Hematopoietic multipotent progenitor cell treated with erythropoietin and hydrocortisone succinate and interleukin-3 and kit ligand, for 17 days (in vitro differentiated cells): ENCODE data around the gene PRPF19.
A peak's percentile ranks its signal among the peaks of the same experiment; 100 is the strongest.

Source experiments
- DNase-seq: peaks from one replicate; pipeline ENCODE4 v3.0.0-alpha.2; 2015; ENCODE audit warnings: low spot score

PRPF19 gene

DNA sequence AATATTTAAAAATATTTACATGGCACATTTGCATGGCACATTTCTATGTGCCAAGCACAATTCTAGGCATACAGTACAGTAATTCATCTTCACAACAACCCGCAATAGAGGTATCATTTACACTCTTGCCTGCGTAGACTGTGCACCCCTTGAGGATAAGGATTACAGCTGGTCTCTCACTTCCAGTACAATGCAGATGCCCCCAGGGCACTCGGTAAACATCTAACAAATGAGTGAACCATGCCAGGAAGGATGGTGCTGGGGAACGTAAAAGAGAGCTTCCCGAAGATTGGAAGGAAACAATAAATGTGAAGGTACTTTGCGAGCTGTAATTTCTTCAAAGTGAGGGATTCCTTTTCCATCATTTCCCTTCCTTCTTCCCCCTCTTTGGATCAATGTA, 1.3 kb downstream of the PRPF19 start:
- DNase-seq: no peak

DNA sequence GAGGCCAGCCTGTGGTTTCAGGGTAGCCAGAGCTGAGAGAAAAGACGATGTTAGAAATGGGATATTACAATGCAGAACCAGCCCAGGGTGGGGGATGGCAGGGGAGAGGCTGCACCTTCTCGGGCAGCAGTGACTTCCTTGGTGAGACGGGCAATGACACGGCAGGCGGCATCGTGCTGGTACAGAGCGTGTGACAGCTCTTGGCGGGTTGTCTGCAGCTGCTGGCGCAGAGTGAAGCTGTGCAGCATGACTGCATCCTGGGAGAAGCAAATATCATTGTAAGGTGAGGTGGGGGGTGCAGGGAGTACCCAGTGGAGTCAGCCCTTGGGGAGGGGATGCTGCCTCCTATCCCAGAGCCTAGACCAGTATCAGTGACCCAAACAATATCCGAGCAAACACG, 3.8 kb downstream of the PRPF19 start:
- no peak for DNase-seq

DNA sequence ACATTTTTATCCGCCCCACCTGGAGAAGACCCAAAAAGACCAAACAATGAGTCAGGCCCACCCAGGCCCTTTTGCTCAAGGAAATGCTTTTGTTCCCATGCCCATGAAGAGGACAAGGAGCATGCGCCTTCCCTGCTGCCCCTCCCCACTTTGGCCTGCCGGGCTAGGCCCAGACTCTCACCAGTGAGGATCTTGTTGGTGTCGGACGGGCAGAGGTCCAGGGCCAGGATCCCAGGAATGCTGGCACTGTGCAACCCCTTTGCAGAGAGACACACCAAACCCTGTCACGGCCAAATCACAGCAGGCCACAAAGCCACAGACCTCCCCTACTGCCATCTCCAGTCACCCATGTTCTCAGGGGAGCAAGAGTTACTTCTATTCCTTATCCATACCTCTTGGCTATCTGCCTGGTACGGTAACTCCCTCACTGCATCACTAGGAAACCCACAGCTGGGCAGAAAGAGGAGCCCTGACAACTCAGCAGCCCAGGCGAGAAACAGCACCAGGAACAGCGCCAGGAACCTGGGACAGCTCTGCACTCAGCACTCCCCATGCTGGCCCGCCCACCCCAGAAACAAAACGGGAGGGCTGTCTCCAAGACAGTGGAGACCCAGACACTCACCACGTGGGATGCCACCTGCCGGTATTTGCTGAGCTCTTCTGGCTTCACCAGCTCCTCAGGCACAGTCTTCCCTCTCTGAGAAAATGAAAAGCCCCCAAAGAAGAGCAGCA, 5.5 kb downstream of the PRPF19 start:
- no peak for DNase-seq

DNA sequence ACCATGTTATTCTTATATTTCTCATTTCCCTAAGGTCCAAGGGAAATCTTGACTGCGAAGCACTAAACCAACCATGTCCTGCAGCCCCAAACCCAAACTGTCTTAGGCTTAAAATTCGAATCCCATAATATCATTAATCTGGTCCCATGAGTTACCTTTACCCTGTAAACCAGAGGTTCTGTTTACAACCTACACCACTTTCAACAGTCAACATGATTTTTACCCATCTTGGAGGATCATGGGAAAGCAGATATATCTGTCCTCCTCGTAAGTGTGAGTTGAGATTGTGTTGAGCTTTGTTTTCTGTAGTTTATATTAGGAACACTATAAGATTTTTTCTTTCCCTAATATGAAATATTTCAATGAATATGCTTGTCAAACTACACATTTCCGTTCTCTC, 6.4 kb downstream of the PRPF19 start:
- no peak for DNase-seq

DNA sequence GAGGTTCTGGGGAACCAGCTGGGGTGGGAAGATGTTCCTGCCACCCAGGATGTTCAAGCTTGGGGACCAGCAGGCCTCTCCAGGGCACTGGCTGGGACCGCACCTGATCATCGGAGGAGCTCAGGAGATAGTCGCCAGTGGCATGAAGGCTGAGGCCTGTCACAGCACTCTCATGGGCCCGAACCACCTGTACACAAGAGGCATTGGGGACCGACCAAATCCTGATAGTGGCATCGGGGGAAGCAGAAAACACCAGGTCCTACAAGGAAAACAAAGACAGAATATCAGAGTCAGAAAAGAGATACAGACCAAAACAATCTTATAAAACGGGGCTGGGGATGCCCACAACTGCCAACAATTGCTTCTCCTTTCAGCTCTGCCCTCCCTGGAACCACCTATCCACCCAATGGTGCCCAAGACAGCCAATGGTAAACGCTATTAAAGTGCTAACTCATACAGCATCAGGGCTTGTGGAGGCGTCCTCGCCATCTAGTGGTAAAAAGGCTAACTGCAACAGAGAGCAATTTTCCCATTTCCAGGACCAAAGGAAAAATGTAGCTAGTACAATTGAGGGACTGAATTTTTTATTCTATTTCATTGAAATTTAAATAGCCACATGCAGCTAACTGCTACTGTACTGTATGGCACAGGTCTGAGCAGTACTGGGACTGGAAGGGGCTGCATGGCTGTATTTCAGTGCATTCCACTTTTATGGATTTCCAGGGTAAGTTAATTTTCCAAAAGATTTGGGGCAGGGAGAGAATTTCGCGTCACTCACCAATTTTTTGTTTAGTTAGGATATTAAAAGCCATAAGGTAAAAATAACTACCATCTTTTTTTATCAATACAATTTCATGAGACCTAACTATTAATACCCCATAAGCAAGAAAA, 7.1 kb downstream of the PRPF19 start:
- DNase-seq: peak; percentile 89

DNA sequence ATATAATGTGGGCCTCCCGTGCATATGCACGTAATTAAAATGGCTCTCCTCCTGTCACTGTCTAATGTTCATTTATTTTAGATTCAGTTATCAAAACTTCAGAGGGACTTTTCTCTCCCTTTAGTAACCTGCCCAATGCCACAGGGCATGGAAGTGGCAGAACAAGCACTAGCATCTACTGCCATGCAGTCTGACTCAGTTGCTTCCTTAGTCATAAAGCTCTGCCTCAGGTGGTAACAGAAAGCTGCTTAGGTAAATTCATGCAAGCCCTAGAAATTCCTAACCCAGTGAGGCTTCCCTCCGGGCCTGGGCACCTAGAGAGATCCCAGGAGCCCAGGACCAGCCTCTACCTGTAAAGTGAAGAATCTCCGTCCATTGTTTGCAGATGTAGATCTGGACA, 8.9 kb downstream of the PRPF19 start:
- no peak for DNase-seq

DNA sequence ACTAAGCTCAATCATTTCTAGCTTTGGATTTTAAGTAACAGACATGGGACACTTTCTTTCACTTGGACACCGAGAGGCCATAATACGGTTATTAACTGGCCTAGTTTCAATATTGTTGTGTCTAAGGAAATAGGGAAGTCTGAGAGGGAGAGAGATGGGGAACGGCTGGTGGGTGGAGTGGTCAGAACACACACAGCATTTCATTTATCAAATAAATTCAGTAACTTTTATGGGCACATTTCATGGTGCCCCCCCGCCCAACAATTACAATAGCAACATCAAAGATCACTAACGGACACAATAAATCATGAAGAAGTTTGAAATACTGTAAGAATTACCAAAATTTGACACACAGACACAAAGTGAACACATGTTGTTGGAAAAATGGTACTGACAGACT, 10.7 kb downstream of the PRPF19 start:
- no peak for DNase-seq

DNA sequence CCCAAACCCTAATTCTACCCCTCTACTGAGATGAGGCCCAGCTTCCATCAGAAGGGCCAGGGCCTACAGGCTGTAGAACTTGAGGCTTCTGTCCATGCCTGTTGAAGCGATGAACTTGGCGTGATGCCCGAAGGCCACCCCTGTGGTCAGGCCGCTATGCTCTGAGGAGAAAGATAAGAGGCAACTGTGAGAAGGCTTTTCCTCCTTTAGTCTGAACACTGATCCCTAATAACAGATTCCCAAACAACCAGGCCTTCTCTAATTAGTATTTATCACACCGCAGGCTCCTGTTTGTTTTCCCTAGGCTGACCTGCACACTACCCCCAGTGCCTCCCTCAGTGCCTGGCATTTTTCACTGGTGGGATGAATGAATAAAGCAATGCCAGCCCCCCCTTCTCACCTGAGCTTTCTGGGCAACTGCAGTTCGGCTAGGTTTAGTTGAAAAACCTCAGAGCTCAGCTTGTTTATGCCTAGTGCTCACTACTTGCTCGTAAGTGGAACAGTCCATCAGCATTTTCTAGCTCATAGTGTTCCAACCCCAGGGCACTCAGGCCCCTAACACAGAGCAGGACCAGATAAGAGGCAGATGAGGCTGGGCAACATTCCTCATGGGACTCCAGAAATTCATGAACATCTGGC, 15.2 kb downstream of the PRPF19 start:
- DNase-seq: peak; percentile 58

DNA sequence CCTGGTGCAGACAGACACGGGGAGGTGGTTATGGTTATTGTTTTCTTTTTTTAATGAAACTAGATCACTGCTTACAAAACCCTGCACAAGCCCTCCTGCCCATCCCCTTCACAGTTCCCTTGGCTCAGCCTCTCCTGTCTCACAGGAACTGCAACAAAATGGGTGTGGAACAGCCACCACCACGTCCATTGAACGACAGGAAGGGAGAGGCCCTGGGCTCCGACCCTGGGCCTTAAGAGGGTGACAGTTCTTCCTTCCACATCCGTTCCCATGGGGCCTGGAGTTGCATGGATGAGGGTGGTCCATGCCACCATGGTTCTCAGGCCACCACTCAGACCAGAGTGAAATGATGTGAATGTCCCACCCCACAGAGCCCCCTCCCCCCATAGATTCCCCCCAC, 15.7 kb downstream of the PRPF19 start:
- no peak for DNase-seq

DNA sequence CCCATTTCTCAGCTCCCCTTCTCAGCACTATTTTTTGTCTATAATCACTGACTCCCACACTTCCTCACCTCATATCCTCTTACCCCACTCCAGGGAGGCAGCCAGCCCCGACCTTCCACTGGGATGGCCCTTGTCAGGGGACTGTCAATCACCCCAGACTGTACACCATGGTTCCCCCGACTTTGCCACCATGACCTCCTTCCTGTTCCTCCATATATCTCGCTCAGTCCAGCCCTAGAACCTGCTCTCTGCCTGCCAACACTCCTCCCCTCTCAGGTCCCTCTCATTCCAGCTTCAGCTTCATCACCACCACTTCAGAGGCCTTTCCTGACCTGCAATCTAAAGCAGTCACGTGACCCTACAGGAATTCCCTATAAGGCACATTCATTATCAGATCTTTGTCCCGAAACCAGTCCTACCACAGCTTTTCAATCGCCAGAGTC, 16.5 kb downstream of the PRPF19 start:
- DNase-seq: no peak

DNA sequence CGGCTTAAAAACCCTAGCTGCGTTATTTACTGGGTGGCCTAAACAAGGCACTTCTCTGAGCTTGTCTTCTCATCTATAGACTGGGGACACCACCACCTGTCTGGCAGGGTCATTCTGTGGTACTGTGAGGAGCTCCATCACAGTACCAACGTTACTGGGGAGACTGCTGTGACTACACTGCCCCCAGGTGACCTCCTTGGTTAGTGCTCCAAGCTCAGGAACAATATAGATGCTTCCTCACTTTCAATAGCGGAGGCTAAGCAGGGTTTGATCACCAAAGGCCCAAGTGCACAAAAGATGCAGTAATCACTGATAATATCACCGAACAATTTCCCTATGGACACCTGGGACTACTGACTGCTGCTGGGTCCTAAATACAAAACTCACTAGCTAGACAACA, 18.8 kb downstream of the PRPF19 start:
- DNase-seq: peak; percentile 37

DNA sequence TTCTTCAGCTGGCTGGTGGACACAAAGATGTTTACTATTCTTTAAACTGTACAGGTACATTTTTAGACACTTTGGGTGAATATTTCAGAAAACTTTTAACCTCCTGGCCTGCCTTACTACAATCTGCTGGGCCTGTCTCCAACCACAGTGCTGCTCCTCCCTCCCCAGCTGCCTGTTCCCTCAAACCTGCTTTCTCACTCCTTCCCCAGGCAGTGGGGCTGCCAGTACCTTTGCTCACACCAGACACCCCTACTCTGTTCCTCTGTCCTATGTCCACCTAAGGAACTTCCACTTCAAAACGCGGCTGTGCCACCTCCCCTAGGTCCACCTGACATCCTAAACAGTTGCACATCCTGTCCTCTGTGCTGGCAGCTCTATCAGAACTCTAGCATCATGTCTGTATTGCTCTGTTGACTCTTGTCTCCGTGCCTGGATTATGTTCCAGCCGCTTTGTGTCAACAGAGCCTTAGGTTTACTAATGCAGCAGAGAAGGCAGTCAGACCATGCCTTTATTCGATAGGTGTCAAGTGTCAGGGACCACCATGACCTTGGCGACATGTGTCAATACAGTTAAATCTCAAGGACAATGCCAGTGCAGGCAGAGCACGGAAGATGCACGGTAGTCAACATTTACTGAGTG, 25.6 kb downstream of the PRPF19 start:
- DNase-seq: no peak

DNA sequence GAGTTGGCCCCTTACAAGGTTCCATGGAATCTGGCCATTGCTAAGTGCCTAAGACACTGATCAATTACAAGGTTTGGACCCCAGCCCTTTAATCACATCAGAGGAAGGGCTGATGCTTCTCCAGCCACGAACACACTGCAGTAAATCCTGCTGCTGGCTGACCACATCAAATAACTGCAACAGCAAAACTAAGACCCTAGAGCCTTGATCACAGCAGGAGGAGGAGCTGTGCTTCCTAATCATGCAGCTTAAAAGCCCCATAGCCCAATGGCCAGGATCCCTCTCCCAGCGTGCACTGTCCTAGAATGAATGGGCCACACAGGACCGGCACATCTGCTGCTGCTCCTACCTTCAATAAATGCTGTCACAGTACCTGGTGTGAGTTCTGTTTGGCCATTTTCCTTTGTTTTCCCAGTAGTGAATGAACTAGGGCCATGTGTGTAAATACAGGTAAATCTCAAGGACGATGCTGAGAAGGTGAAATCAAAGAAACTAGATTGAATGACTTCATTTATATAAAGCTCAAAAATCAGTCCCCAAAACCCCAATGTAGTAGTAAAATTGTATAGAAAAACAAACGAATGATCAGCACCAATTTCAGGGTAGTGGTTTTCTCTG, 26.3 kb downstream of the PRPF19 start:
- no peak for DNase-seq

DNA sequence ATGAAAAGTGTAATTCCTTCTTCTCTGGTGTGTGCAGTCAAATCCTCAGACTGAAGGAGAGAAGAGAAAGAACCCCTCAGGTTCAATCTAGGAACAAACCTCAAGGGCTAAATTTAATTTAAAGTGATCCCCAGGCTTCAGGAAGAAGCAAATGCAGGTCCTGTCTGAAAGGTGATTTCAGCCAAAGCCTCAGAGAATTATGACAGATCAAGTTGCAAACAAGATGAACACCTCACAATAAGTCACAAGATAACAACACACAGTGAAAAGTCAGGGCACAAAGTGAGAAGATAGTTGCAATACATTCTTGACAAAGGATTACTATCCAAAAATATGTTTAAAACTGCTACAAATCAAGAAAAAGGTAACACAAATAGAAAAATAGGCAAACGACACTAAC, 27.3 kb downstream of the PRPF19 start:
- no peak for DNase-seq

DNA sequence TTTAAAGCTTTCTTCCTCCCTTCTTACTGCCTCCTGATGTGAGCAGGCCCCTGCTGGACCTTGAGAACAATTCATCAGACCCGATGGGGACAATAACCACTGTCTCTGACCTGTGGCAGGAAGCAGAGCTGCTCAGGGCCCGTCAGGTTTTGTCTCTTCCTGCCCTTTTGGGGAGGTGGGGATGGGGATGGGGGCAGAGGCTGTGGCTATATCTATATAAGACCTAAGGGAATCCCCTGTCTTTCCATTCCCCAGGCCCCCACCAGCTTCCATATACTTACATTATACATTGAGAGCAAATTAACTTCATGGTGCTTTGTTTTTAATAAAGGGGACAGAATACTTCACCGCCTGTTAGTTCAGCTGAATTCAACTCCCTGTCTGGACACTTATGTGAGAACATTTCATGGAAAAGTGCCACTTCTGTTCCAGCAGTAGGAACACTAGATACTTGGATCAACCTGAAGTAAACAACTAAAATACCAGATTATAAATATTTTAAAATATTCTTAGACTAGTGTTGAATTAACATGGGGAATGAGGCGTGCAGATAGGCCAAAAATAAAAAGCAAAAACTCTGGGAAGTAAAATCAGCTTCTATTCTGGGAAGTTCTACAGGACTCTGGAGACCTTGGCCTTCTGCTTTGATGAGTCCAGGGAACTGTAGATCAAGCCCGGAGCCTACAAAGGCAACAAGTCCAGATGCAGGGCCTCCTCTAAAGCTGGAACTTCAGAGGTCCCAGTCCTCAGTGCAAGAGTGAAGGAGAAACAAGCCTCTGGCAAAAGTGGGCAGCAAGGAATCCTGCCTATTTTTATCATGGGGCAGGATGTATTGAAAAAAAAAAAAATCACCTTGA, 27.9 kb downstream of the PRPF19 start:
- no peak for DNase-seq

DNA sequence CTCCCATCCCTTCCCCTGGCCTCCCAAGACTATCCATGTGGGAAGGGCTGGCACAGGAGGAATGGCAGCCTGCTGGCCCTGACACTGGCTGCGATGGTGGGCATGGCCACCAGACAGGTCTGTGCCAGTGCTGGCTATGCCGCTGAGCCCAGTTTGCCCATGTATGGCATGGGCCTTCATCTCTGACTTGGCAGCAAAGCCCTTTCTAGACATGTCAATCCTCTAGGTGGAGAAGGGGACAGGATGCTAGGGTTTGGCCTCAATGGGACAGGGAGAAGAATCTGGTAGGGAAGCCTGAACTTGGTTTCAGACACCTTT, 30.3 kb downstream of the PRPF19 start:
- no peak for DNase-seq

DNA sequence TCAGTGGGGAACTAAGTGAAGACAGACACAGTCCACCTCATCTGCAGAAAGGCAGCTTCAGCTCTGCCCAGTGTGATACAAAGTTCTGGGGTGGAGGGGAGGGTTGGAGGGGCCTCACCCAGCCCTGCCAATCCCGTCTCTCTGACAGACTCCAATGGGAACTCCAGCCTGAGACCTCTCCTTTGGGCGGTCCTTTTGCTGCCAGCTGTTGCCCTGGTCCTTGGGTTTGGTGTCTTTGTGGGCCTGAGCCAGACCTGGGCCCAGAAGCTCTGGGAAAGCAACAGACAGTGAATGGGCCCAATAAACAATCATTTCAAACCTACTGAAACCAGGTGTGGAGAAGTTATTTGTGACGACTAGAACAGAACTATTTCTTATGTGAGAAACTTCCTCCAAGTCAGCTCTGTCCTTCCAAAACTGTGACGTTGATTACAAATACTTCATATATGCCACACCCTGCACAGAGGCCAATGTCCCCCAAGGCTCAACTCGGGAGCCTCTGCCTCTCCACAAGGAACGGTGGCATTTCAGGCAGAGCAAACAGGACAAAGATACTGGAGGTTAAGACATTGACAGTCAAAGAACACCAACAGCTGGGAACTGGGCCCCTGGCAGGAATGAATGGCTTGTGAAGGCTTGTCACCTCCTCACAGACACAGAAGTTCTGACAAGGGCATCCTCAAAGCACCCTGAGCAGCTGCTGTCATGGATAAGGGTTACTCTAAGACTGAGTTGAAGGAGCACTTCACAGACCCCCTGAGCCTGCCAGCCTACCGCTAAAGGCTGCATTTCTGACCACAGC, 30.8 kb downstream of the PRPF19 start:
- no peak for DNase-seq

DNA sequence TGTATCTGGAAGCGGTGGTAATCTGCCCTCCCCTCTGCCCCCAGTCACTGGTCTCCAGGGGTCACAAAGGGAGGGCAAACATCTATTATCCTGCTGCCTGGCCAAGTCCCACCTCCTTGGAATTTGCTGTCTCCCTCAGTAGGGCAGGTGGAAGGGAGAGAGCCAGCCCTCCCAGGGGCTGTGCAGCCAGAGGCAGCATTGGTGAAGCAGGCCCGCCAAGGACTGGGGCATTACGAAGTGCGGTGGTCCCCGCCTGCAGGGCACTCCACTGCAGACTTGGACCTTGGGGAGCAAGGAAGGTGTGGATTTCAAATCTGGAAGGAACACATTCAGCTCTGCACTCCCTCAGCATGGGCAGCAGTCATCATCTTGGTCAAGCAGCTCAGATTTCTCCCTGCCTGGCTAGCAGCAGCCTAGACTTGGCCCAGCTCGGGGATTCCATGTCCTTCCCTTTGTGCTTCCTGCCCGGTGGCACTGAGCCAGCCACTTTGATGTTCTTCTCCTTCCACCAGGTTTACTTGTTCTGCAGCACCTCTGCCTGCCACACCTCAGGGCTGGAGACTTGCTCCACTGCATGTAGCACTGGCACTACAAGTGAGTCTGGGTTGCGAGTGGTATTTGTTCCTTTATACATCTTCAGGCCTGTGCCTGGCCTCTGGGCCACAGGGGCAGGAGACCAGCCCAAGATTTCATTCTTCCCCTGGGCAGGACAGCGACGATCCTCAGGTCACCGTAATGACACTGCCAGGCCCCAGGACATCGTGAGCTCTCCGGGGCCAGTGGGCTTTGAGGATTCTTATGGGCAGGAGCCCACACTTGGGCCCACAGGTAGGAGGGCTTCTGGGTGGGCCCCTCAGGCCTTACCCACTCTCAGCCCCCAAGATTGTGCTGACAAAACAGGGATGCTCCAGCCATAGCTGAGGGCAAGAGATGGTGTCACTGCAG, 31.7 kb downstream of the PRPF19 start:
- no peak for DNase-seq

DNA sequence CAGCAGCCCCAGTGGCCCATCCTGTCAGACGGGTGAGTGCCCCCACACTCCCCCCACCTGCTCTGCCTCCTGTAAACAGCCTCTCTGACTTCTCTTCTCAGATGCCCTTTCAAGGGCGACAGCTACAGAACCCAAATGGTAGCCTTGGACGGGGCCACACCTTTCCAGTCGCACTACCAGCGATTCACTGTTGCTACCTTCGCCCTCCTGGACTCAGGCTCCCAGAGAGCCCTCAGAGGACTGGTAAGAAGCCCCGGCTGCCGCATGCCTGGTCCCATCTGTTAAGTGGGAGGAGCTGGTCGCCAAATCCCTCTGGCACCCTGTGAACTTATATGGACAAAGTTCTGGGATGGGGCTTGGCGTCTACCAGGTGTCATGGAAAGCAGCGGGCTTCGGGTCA, 32.9 kb downstream of the PRPF19 start:
- DNase-seq: no peak
